GM19438 (cell line): ENCODE results near the gene GRIK4.
"Not testable (repeated sequence)": the region's sequence is repeated elsewhere in the genome, so short reads cannot be mapped to it uniquely, and the experiment has no call there.

Source experiments
- ATAC-seq: cut with Tn5 transposase; IDR thresholded peaks from one replicate; pipeline ENCODE4 v1.9.1; 2021; ENCODE audit warnings: low read depth; ENCODE audit not compliant: unreplicated experiment

GRIK4 gene

GRCh38 chr11:120998581-120998980 lies 487.0 kb downstream of the GRIK4 start:
- ATAC-seq, result no peak

GRCh38 chr11:121004206-121004840 lies 492.8 kb downstream of the GRIK4 start:
- ATAC-seq, result no peak

GRCh38 chr11:121006922-121007321 lies 495.4 kb downstream of the GRIK4 start:
- no peak for ATAC-seq

- no peak for ATAC-seq
Measured at GRCh38 chr11:121008551-121008950, 497.0 kb downstream of the GRIK4 start.

- ATAC-seq, result no peak
Measured at GRCh38 chr11:121012091-121012490, 500.5 kb downstream of the GRIK4 start.

GRCh38 chr11:121018746-121019145 lies 507.2 kb downstream of the GRIK4 start:
- no peak for ATAC-seq

GRCh38 chr11:121021718-121022117 lies 510.2 kb downstream of the GRIK4 start:
- ATAC-seq, result not testable (repeated sequence)

- peak; percentile 99 for ATAC-seq
Measured at GRCh38 chr11:121023848-121024751, 512.6 kb downstream of the GRIK4 start, which contains the start of gene TBCEL. TSS of gene TBCEL (plus strand) at chr11:121024102. CDS start at chr11:121045691, 21,589 bp downstream.

- no peak for ATAC-seq
Measured at GRCh38 chr11:121024989-121025388, 513.4 kb downstream of the GRIK4 start.

GRCh38 chr11:121029153-121029552 lies 517.6 kb downstream of the GRIK4 start:
- ATAC-seq, result no peak

GRCh38 chr11:121029813-121030445 lies 518.4 kb downstream of the GRIK4 start:
- no peak for ATAC-seq

- no peak for ATAC-seq
Measured at GRCh38 chr11:121031167-121031566, 519.6 kb downstream of the GRIK4 start.

GRCh38 chr11:121031648-121032047 lies 520.1 kb downstream of the GRIK4 start:
- not testable (repeated sequence) for ATAC-seq

- ATAC-seq, result no peak
Measured at GRCh38 chr11:121032546-121032945, 521.0 kb downstream of the GRIK4 start.

- ATAC-seq, result no peak
Measured at GRCh38 chr11:121033635-121034034, 522.1 kb downstream of the GRIK4 start.

GRCh38 chr11:121035169-121035755 lies 523.7 kb downstream of the GRIK4 start:
- no peak for ATAC-seq

- no peak for ATAC-seq
Measured at GRCh38 chr11:121035780-121036179, 524.2 kb downstream of the GRIK4 start.

GRCh38 chr11:121037016-121037415 lies 525.5 kb downstream of the GRIK4 start:
- no peak for ATAC-seq
